HPDE6-E6E7 (cell line): Measurements from ENCODE around the gene EXOC2.
A peak's percentile ranks its signal among the peaks of the same experiment; 100 is the strongest.
"Not testable (repeated sequence)": the region's sequence is repeated elsewhere in the genome, so short reads cannot be mapped to it uniquely, and the experiment has no call there.

Experiments used
- DNase-seq: peaks from one replicate; pipeline ENCODE4 v3.0.0; 2011; ENCODE audit warnings: missing footprints; ENCODE audit errors: extremely low spot score

EXOC2 gene

DNA sequence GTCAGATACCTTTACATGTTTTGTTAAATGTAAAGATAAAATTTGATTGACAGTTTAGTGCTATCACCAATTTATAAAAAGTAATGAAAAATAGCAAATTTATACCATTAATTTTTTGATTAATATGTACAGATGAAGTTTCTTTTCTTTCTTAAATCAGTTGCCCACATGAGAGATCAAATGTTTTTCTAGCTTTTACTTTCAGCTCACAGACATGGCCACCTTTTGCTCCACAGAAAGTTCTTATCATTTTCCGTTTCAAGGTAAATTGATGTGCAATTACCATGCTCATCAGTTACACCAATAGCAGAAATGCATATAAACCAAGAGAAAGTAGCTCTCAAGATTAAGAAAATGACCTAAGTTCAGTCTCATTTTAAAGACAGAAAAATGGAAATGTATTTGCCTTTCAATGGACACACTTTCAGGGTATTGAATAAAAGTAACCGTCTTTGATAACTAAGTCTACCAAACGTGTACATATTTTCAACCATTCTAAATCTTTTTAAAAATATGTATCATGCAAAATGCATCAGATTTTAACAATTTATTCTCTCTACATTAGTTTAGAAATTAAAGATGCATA is 16.6 kb upstream of the EXOC2 start:
- no peak for DNase-seq

DNA sequence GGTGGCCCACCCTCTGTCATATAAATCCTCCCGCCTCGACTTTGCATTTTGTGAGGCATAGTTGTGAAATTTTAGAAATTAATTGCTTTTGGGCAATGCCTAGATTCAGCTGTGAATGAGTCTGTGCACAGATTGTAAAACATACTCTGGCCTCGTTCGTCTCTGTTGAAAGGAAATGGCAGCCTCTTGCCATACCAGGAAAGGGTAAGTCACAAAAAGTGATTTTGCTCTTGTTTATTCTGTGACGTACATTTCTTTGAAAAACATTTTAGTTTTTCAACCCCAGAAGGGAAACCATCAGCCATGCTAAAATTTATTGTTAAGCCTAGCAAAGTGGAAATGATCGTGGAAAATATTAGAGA is 15.3 kb upstream of the EXOC2 start:
- DNase-seq, result no peak

DNA sequence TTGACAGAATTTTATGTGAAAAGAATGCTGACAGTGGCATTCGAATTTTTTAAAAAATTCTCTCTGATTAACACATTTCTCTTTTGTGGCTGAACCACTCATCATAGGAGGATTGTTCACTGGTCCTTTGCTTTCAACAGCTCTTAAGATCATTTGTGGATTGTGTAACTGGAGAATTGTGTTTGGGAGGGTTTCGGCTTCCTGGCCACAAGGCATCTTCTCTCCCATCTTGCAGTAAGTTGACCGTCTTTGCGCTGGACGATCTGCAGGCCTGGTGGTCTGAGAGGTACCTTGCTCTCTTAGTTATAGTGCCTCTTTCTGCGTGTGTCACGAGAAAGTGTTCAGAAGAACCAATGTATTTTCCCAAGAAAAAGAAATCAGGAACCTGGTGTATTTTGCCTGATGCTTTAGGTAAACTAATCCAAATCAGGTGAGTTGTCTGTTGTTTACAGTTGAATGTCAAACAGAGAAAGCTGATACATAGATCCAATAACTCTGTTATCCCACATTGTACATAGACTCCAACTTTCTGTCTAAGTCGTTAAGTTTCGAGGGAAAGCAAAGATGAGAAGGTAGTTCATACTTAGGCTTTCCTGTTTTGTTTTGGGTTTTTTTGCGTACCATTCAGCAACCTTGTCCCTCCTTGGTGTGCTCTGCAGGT is 14.8 kb upstream of the EXOC2 start:
- no peak for DNase-seq

DNA sequence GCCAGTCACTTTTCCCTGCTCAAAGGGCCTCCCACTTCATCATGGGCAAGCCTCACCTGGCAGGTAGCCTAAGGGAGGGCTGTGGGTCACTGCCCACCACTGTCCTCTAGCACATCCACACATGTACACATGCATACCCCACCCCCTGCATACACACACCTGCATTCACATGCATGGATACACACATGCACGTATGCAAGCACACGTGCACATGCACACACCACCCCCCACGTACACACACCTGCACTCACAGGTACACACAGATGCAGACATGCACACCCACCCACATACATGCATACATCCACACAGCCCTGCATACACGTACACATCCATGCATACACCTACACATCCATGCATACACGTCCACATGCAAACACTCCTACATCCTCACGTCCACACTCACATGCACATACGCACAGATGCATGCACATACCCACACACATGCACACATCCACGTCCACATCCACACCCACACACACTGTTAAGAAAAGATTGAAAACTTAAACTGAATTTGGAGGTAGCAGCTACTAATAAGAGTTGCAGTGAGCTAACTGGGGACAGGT is 14.0 kb upstream of the EXOC2 start:
- DNase-seq, result no peak

DNA sequence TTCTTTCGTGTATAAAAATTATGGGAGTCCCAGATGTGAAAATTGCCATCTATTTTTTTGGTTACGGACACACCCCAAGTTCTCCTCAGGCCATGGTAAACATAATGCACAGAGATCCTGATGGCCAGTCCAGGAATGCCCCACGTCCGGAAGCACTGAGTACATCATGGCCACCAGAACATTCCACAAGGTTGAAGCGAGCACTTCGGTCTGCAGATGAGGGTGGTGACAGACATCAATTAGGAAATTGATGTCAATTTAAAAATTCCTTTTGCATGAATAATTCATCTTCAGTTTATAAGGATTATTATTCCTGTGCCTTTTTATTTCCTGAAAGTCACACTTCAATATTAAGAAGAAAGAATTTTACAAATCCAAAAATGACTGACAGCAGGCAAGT is 13.2 kb upstream of the EXOC2 start:
- no peak for DNase-seq

DNA sequence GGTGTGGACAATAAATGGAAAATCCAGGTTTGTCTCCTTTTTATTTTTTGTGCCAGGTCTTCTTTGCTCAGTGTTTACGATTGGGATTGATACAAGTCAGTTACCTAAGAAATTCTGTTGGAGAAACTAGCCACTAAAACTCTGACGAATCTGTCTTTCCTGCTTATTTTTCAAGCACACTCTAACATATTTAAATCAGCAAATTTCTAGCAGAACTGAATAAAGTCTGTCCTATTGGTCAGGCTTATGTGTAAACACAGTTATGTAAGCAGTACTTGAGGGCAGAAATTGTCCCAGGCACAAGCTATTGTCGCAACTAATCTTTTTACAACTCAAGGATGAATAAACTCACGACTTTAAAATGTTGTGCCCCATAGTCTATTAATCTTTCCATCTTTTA is 12.1 kb upstream of the EXOC2 start:
- DNase-seq, result no peak

DNA sequence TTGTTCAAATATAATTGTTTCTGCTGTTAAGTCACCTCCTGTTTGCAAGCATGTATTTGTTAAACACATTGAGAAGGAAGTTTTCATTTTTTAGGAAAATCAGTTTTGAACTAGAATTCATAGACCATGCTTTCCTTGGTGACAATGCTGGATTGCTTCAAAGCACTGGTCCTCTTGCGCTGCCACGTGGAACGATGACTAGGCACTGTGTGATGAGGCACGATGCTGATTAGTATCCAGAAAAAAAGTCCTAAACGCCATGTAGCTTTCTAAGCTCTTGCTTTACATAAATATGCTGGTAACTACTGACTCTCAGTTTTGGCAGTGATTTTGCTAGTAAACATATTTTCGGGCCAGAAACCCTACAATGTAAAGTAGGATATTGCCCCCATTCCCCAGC is 11.1 kb upstream of the EXOC2 start:
- no peak for DNase-seq

DNA sequence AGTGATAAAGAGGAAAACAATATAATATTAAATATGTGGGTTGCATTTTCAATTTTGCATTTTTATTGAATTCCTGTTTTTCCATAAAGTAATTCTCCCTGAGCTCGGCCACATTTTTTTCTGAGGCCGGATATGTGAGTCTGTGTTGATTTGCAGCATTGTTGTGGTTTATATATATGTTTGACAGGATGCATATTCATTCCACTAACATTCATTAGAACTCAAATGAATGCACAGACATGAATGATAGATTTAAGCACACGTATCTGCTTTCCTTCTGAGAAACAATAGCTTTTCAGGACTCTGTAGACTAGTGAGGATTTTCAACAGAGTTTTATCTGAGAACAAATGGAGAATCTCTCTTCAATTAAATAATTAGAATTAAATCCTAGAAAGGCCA is 10.6 kb upstream of the EXOC2 start:
- no peak for DNase-seq

DNA sequence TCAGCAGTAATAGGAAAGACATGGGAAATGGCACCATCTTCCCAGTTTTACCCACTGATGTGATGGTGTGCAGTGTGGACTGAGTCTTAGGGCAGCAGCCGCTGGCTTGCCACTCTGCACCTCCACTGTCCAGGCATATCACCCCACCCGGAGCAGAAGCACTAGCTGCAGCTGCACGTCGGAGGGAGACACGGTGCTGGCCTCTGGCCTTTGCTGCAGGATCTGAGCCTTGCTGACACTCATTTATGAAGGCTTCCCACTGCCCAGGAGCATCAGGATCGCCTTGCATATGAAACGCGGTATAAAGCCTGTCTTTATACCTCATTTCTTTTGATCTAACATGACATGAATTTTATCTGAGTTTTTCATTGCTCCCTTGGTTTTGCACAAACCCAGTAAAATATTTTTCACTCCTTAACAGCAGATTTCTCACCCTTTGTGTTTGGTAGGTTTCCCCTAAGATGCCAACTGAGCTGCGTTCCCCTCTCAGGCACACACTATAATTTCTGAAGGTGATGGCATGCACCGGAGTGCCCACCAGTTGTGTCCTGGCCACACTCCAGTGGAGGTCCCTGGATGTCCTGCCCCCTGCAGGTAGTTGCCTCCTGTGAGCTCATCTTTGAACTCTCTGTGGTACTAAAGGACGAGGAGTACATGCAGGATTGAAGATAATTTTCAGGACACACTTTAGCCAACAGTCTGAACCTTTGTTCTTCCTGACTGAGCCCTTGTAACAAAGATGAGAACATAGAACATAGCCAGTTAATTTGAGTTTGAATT is 9.0 kb upstream of the EXOC2 start:
- no peak for DNase-seq

DNA sequence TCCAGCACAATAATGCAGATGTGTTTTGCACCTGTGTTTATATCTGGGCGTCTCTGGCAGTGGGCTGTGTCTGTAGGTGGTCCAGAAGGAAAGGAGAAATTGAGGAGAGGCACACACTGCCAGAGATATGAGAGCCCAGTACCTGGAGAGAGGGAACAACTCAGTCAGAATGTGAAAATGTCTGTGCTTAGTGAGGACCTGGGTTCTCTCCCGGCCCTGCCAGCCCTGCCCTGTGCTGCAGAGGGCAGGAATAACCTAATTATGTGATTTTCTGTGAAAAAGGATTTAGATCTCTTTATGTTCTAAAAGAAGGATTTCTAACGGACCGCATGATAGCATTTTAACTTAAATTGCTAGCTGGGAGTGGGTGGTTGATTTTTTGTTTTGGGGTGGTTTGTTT is 8.3 kb upstream of the EXOC2 start:
- no peak for DNase-seq

DNA sequence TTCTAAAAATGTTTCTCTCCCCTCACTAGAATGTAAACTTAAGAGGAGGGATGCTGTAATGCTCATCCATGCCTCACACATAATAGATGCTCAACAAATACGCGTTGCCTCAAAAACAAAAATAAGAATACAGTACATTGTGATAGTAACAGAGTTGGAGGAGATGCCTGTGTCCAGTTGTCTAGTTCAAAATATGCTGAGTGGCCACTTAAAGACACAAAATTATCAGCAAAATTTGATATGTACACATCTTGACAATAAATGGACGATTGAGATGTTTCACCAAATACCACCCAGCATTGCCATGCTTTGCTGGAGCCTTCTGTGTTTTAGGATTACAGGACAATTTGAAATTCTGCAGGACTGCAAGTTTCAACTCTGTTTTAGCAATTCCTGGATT is 7.6 kb upstream of the EXOC2 start:
- no peak for DNase-seq

DNA sequence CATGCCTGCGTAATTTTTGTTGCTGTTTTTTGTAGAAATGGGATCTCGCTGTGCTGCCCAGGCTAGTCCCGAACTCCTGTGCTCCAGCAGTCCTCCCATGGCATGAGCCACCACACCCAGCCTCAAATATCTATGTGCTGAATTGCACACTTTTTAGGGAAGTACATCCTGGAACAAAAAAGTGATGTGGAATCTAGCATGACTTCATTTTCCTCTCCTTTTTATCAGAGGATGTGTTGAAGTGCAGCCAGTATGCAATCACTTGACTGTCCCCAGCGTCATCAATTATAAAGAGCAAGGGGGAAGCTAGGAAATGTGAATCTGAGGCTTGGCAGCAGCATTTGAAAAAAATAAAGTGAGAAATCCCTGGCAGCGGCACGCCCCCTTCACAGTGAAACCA is 6.4 kb upstream of the EXOC2 start:
- no peak for DNase-seq

DNA sequence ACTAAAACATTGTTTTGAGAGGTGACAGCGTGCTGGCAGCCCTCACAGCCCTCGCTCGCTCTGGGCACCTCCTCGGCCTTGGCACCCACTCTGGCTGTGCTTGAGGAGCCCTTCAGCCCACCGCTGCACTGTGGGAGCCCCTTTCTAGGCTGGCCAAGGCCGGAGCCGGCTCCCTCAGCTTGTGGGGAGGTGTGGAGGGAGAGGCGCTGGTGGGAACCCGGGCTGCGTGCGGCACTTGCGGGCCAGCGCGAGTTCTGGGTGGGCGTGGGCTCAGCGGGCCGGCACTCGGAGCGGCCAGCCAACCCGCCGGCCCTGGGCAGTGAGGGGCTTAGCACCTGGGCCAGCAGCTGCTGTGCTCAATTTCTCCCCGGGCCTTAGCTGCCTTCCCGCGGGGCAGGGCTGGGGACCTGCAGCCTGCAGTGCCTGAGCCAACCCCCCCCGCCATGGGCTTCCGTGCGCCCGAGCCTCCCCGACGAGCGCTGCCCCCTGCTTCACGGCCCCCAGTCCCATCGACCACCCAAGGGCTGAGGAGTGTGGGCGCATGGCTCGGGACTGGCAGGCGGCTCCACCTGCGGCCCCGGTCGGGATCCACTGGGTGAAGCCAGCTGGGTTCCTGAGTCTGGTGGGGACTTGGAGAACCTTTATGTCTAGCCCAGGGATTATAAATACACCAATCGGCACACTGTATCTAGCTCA is 1.6 kb upstream of the EXOC2 start:
- DNase-seq, result not testable (repeated sequence)

DNA sequence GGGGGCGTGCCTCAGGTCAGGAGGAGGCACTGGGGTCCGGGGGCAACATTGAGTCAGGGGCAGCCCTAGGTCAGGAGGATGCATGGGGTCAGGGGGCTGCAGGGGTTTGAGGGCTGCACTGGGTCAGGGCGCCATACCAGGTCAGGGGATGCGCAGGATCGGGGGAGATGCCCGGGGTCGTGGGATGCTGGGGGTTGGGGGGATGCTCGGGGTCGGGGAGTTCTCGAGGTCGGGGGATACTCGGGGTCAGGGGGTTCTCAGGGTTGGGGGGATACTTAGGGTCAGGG is 727 bp upstream of the EXOC2 start:
- no peak for DNase-seq

DNA sequence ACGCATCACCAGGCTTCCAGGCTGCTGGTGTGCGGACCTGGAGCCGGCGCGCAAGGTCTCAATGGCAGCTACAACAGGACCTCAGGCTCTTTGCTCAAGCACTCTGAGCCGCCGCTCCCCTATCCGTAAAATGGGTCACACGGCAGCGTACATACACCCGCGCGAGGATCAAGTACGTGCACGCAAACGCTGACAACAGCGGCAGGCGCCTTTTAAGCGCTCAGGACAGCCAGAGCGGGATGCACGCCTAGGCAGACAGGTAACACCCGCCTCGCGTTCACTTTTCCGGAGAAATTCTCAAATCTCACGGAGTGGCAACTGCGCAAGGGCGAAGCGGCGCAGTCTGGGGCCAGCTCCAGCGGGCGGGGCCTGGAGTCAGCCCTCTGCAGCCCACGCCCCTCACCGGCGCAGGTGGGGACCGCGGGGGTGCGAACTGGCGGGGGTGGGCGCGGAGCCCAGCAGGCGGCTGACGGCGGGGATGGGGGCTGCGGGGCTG is 535 bp downstream of the EXOC2 start:
- DNase-seq, result peak; percentile 52

DNA sequence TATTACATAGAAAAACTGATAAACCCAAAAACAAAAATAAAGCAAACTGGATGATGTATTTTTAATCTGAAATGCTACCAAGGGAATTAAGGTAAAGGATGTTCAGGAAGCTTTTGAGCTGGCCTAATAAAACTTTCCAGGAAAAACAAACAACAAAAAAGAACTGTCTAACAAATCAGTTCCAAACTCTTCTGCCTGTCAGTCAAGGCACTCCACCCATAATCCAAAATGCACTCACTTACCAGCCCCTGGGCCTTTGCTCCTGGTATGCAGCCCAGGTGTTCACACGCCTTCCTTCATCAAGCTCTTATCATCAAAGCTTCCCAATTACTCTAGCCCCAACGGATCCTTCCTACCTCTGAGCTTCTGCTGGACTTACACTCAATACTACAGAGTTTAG is 3.7 kb downstream of the EXOC2 start:
- DNase-seq, result no peak

DNA sequence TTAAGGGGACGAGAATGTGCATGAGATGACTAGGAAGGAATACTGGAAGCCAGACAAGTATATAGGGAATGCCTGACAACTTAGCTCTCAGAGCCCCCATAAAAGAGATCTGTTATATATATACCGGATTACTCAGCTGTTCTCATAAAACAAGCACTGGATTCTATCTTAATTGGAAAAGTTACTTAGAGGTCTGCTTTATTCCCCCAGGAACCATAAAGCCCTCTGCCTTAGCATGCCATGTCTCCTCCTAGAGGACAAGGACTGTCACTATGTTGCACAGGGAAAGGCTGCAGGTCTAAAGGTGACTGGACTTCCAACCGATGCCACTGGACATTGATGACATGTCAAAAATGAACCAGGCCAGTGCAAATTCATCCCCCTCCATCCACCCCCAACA is 6.4 kb downstream of the EXOC2 start:
- DNase-seq, result no peak

DNA sequence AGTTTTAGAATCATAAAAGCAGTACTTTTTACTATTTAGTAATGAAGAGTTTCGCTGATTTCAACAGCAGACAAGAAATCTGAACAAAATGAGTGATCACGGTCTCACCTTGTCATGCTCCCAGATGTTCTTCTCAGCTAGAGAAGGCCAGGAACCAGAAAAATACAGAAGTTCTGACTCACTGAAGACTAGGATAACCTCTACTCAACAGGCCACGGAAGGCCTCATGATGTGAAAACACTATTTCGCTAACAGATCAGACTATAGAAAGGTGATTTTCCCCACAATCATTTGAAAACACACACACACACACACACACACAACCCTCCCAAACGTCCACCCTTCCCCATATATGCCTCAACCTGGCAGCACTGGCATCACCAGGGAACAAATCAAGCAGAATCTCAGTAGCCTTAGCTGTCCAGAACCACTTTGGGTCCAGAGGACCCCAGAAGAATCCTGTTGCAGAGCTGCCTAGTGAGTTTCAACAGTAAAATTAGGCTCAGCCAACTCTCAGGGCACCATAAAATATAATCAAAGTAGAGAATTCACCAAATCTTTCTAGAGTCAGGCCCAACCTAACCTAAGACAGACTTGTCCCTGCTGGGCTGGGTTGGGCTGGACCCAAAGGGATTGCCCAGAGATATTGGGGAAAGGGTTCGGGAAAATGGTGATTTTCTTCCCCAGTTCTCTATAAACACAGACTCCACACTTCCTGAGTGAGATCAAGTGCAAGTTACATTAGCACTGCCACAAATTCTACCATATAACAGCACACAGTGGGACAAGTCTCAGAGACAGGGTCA is 7.9 kb downstream of the EXOC2 start:
- DNase-seq, result no peak

DNA sequence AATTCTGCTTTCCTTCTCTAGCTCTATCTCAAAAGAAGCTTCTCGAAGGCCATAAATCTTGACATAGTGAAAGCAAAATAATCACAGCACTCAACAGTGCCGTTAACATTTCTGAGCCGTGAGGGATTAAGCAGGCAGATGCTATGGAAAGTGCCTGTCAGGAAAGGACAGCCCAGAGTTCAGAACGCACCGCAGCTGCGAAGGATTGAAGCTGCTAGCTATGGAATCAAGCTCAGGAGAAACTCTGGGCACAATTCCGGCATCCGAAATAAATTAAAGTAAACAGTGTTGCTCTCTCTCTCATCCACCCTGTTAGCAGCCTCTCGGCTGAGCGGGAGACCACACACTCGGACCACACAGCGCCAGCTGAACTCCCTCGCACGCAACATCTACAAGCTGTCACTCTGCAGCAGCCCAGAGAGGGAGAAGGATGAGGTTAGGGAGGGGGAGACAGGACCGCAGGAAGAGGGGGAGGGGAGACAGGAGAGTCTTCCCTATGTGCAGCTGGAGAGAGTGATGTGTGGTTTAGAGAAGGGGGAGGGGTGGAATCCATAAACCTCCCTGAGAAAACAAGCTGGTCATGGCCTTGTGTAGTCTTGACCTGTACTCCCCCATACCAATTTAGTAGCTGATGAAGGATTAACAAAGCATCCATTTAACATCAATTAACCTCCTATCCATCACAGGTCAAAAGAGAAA is 9.0 kb downstream of the EXOC2 start:
- DNase-seq, result no peak

DNA sequence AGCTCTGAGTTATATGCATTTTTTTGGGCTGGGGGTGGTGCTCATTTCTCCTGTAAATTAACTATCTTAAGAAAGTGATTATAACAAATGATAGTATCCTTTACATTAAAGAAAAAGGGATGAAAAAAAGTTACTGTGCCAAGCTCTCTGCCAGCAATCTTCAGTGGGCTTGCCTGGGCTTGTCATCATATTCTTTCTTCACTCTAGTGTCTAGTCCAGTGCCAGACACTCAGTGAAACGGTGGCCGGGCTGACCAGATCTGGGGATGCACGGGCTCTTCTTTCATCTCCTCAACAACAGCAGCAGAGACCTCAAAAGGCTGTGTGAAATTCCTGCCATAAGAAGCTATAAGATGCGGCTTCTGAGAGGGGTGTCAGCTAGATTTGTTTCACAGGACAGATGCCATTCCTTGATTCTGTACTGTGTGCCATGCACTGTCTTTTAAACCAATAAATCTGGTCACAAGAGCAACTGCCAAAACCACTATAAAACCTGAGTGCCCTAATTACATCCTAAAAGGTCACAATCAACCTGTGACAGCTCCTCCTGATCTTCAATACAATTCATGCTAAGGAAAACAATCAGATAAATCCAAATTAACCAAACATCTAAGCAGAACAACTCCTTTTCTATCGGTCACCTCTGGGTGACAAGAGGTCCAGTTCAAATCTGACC is 12.1 kb downstream of the EXOC2 start:
- no peak for DNase-seq
